K562 (cell line): ENCODE results near the gene PFDN2. TPM values are rescaled to one million over a fixed set of nuclear protein-coding genes. Genes with fewer than 3 reads are reported as not detected.

Experiments used
- KHSRP ChIP-seq: fragments of 450-650 bp; IDR thresholded peaks from 2 replicates; pipeline ENCODE4 v1.6.1; 2017
- PCBP2 ChIP-seq: fragments of 200-400 bp; formaldehyde crosslinking; IDR thresholded peaks from 2 replicates; pipeline ENCODE4 v1.6.1; 2018; ENCODE audit warnings: low read length, low read depth, mild to moderate bottlenecking, moderate library complexity; ENCODE audit not compliant: poor library complexity, severe bottlenecking
- SMARCB1 ChIP-seq: IDR thresholded peaks from 2 replicates; pipeline ENCODE4 v1.6.1; 2011; ENCODE audit warnings: improper control_type of control experiment, low read depth; ENCODE audit not compliant: insufficient read length
- SRSF1 ChIP-seq: fragments of 200-400 bp; formaldehyde crosslinking; IDR thresholded peaks from 2 replicates; pipeline ENCODE4 v1.6.1; 2017; ENCODE audit warnings: mild to moderate bottlenecking, low read depth, low read length, moderate library complexity
- ZC3H4 ChIP-seq: sonication (generic); formaldehyde crosslinking; IDR thresholded peaks from 2 replicates; pipeline ENCODE4 v1.9.0; 2021; ENCODE audit warnings: missing genetic modification reagents, borderline replicate concordance
- ZEB2 ChIP-seq: fragments of 450-650 bp; IDR thresholded peaks from 2 replicates; pipeline ENCODE4 v1.6.1; 2016
- ZNF124 ChIP-seq: sonication (generic); formaldehyde crosslinking; IDR thresholded peaks from 2 replicates; pipeline ENCODE4 v1.8.1; 2022; ENCODE audit warnings: missing genetic modification reagents
- ZNF347 ChIP-seq: fragments of 450-650 bp; formaldehyde crosslinking; IDR thresholded peaks from 2 replicates; pipeline ENCODE4 v1.4.0; 2020; ENCODE audit warnings: low read depth, mild to moderate bottlenecking, moderate library complexity
- polyA plus RNA-seq, 8 experiments: library from polyadenylated mRNA; depleted of rRNA in 4 of 8; stranded (reverse) in 5 of 8; unstranded in 3 of 8; fragments of >200 nt; fragmentation: Nextera tagmentation in 2 of 8; fragmentation: Illumina TruSeq in 1 of 8; extraction: Ambion mirVana in 2 of 8; extraction: Trizol in 1 of 8; gene quantifications; 2 replicates each; pipeline versions ENCODE4 v1.2.1 to v1.2.3, GENCODE V29; 2011 to 2014; ENCODE audit warnings: inconsistent platforms in 1 of 8, missing spikeins in 1 of 8
- total RNA-seq, 7 experiments: library from RNA; depleted of rRNA in 6 of 7; stranded (reverse); fragments of >200 nt in 6 of 7; fragmentation: Illumina TruSeq in 2 of 7; extraction: Trizol in 2 of 7; gene quantifications; 2 replicates each; pipeline versions ENCODE4 v1.2.1 to v1.2.3, GENCODE V29; 2011 to 2021; ENCODE audit warnings: low replicate concordance in 1 of 7
- TF ChIP-seq, protein P1 (sequence below): fragments of 450-650 bp; formaldehyde crosslinking; IDR thresholded peaks from 2 replicates; pipeline ENCODE4 v1.4.0; 2022; ENCODE audit warnings: missing genetic modification characterization
- TF ChIP-seq, protein P2 (sequence below): sonication (generic); formaldehyde crosslinking; IDR thresholded peaks from 2 replicates; pipeline ENCODE4 v1.8.0; 2022; ENCODE audit warnings: mild to moderate bottlenecking, low read depth, missing genetic modification reagents
- TF ChIP-seq, protein P3 (sequence below): sonication (generic); formaldehyde crosslinking; IDR thresholded peaks from 2 replicates; pipeline ENCODE4 v1.5.0; 2020; ENCODE audit warnings: missing genetic modification reagents
- TF ChIP-seq, protein P4 (sequence below): fragments of 450-650 bp; IDR thresholded peaks from one replicate; pipeline ENCODE4 v1.6.1; 2018; ENCODE audit warnings: mild to moderate bottlenecking, moderate library complexity; ENCODE audit not compliant: partially characterized antibody
- TF ChIP-seq, protein P5 (sequence below): fragments of 450-650 bp; IDR thresholded peaks from 2 replicates; pipeline ENCODE4 v1.6.1; 2016; ENCODE audit warnings: mild to moderate bottlenecking, moderate library complexity

The PFDN2 gene
- total and polyA plus RNA-seq, 9 of the 15 experiments (the other 6 are each of a cell fraction or from before 2014, with no cell fraction given): 50.2 to 361 (median 144) TPM

DNA sequence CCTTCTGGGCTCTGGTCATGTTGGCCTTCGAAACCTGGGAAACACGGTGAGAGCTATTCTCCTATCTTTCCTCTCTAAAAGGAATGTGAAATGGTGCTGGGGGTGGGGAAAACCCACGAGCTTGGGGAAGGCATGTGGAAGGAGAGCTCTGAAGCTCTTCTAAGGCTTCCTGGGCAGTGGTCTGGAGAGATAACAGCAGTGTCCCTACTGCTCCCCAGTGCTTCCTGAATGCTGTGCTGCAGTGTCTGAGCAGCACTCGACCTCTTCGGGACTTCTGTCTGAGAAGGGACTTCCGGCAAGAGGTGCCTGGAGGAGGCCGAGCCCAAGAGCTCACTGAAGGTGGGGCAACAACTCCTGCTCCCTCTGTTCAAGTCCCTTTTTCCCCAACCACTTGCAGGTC lies 44.2 kb upstream of the PFDN2 start (continued):
- TF ChIP-seq ZNF347 (CRISPR knock-in tag) (no peak), ZNF124 (CRISPR knock-in tag) (no peak), KHSRP (no peak), SRSF1 (no peak), ZC3H4 (CRISPR knock-in tag) (no peak), SMARCB1 (no peak), ZEB2 (no peak), PCBP2 (no peak)
- TF ChIP-seq, protein P1, sequence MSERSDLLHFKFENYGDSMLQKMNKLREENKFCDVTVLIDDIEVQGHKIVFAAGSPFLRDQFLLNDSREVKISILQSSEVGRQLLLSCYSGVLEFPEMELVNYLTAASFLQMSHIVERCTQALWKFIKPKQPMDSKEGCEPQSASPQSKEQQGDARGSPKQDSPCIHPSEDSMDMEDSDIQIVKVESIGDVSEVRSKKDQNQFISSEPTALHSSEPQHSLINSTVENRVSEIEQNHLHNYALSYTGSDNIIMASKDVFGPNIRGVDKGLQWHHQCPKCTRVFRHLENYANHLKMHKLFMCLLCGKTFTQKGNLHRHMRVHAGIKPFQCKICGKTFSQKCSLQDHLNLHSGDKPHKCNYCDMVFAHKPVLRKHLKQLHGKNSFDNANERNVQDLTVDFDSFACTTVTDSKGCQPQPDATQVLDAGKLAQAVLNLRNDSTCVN (CRISPR knock-in tag): no peak
- TF ChIP-seq, protein P2, sequence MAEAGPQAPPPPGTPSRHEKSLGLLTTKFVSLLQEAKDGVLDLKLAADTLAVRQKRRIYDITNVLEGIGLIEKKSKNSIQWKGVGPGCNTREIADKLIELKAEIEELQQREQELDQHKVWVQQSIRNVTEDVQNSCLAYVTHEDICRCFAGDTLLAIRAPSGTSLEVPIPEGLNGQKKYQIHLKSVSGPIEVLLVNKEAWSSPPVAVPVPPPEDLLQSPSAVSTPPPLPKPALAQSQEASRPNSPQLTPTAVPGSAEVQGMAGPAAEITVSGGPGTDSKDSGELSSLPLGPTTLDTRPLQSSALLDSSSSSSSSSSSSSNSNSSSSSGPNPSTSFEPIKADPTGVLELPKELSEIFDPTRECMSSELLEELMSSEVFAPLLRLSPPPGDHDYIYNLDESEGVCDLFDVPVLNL (CRISPR knock-in tag): no peak
- TF ChIP-seq, protein P3, sequence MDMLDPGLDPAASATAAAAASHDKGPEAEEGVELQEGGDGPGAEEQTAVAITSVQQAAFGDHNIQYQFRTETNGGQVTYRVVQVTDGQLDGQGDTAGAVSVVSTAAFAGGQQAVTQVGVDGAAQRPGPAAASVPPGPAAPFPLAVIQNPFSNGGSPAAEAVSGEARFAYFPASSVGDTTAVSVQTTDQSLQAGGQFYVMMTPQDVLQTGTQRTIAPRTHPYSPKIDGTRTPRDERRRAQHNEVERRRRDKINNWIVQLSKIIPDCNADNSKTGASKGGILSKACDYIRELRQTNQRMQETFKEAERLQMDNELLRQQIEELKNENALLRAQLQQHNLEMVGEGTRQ (CRISPR knock-in tag): no peak
- TF ChIP-seq, protein P4, sequence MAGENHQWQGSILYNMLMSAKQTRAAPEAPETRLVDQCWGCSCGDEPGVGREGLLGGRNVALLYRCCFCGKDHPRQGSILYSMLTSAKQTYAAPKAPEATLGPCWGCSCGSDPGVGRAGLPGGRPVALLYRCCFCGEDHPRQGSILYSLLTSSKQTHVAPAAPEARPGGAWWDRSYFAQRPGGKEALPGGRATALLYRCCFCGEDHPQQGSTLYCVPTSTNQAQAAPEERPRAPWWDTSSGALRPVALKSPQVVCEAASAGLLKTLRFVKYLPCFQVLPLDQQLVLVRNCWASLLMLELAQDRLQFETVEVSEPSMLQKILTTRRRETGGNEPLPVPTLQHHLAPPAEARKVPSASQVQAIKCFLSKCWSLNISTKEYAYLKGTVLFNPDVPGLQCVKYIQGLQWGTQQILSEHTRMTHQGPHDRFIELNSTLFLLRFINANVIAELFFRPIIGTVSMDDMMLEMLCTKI: no peak
- TF ChIP-seq, protein P5, sequence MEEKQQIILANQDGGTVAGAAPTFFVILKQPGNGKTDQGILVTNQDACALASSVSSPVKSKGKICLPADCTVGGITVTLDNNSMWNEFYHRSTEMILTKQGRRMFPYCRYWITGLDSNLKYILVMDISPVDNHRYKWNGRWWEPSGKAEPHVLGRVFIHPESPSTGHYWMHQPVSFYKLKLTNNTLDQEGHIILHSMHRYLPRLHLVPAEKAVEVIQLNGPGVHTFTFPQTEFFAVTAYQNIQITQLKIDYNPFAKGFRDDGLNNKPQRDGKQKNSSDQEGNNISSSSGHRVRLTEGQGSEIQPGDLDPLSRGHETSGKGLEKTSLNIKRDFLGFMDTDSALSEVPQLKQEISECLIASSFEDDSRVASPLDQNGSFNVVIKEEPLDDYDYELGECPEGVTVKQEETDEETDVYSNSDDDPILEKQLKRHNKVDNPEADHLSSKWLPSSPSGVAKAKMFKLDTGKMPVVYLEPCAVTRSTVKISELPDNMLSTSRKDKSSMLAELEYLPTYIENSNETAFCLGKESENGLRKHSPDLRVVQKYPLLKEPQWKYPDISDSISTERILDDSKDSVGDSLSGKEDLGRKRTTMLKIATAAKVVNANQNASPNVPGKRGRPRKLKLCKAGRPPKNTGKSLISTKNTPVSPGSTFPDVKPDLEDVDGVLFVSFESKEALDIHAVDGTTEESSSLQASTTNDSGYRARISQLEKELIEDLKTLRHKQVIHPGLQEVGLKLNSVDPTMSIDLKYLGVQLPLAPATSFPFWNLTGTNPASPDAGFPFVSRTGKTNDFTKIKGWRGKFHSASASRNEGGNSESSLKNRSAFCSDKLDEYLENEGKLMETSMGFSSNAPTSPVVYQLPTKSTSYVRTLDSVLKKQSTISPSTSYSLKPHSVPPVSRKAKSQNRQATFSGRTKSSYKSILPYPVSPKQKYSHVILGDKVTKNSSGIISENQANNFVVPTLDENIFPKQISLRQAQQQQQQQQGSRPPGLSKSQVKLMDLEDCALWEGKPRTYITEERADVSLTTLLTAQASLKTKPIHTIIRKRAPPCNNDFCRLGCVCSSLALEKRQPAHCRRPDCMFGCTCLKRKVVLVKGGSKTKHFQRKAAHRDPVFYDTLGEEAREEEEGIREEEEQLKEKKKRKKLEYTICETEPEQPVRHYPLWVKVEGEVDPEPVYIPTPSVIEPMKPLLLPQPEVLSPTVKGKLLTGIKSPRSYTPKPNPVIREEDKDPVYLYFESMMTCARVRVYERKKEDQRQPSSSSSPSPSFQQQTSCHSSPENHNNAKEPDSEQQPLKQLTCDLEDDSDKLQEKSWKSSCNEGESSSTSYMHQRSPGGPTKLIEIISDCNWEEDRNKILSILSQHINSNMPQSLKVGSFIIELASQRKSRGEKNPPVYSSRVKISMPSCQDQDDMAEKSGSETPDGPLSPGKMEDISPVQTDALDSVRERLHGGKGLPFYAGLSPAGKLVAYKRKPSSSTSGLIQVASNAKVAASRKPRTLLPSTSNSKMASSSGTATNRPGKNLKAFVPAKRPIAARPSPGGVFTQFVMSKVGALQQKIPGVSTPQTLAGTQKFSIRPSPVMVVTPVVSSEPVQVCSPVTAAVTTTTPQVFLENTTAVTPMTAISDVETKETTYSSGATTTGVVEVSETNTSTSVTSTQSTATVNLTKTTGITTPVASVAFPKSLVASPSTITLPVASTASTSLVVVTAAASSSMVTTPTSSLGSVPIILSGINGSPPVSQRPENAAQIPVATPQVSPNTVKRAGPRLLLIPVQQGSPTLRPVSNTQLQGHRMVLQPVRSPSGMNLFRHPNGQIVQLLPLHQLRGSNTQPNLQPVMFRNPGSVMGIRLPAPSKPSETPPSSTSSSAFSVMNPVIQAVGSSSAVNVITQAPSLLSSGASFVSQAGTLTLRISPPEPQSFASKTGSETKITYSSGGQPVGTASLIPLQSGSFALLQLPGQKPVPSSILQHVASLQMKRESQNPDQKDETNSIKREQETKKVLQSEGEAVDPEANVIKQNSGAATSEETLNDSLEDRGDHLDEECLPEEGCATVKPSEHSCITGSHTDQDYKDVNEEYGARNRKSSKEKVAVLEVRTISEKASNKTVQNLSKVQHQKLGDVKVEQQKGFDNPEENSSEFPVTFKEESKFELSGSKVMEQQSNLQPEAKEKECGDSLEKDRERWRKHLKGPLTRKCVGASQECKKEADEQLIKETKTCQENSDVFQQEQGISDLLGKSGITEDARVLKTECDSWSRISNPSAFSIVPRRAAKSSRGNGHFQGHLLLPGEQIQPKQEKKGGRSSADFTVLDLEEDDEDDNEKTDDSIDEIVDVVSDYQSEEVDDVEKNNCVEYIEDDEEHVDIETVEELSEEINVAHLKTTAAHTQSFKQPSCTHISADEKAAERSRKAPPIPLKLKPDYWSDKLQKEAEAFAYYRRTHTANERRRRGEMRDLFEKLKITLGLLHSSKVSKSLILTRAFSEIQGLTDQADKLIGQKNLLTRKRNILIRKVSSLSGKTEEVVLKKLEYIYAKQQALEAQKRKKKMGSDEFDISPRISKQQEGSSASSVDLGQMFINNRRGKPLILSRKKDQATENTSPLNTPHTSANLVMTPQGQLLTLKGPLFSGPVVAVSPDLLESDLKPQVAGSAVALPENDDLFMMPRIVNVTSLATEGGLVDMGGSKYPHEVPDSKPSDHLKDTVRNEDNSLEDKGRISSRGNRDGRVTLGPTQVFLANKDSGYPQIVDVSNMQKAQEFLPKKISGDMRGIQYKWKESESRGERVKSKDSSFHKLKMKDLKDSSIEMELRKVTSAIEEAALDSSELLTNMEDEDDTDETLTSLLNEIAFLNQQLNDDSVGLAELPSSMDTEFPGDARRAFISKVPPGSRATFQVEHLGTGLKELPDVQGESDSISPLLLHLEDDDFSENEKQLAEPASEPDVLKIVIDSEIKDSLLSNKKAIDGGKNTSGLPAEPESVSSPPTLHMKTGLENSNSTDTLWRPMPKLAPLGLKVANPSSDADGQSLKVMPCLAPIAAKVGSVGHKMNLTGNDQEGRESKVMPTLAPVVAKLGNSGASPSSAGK: no peak
